Measurements from ENCODE around the gene ALX4. TPM values are rescaled to one million over a fixed set of nuclear protein-coding genes. Genes with fewer than 3 reads are reported as not detected.

The ALX4 gene
- polyA plus RNA-seq, 2 of the 4 experiments (the other 2 are of a cell fraction), result 1.00 to 5.6 TPM

DNA sequence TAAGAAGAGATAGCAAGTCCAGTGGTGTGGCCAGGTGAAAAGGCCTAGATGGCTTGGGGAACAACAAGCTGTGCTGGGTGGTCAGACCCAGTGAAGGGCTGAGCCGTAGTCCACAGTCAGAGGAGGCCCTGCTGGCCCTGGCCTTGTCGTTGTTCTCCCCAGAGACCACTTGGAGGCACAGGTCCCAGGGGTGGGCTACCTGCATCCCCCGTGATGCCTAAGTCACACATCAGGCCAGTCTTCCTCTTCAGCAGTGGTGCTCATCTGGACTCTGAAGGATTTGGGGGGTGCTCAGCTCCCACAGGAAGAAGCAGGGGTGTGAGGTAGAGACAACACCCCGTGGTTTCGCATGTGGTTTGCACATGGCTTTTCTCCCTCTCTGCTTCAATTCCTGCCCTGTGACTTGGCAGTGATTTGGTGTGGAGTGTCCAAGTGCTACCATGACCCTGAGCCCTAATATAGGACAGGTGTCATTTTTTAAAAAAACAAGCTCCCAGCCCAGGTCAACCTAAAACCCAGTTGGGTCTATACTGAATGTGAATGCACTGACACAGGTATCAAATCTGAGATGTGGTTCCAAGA lies 51.0 kb downstream of the ALX4 start:
- no peak overlapping the region for H3K4me3 ChIP-seq
- no peak overlapping the region for H3K4me2 ChIP-seq
- WGBS (ENCODE audit: missing lambda C conversion rate), result 89% methylated on average over 5 of the region's 5 CpGs
- no peak for TF ChIP-seq TP53 (CRISPR knock-in tag; IDR thresholded peaks at IDR 0.05)
- no peak for TF ChIP-seq ZSCAN20 (CRISPR knock-in tag; IDR thresholded peaks at IDR 0.05)
- TF ChIP-seq NR3C1 (IDR thresholded peaks at IDR 0.05), result no peak
- no peak for TF ChIP-seq CHD4 (IDR thresholded peaks at IDR 0.05; ENCODE audit: borderline replicate concordance)
- no peak for TF ChIP-seq RCOR1 (IDR thresholded peaks at IDR 0.05; ENCODE audit: low read depth, low read length)
- no peak for TF ChIP-seq EHMT2 (IDR thresholded peaks at IDR 0.05; ENCODE audit: low read depth)
- no peak for TF ChIP-seq REST (IDR thresholded peaks at IDR 0.05)
- no peak for TF ChIP-seq BHLHE40 (IDR thresholded peaks at IDR 0.05; ENCODE audit: low read depth, low read length)
- no peak for TF ChIP-seq USF2 (IDR thresholded peaks at IDR 0.05)
- TF ChIP-seq E2F6 (IDR thresholded peaks at IDR 0.05; ENCODE audit: borderline replicate concordance, low read depth), result no peak
- no peak for TF ChIP-seq MYC (IDR thresholded peaks at IDR 0.05; ENCODE audit: borderline replicate concordance, low read length)
- TF ChIP-seq ATOH8 (CRISPR knock-in tag; IDR thresholded peaks at IDR 0.05; ENCODE audit: low read depth), result no peak
- no peak for TF ChIP-seq RARB (CRISPR knock-in tag; IDR thresholded peaks at IDR 0.05)
- TF ChIP-seq HEYL (CRISPR knock-in tag; IDR thresholded peaks at IDR 0.05), result no peak
- no peak for TF ChIP-seq KDM5A (IDR thresholded peaks at IDR 0.05)
- TF ChIP-seq RFX5 (IDR thresholded peaks at IDR 0.05), result no peak
- TF ChIP-seq PHF8 (IDR thresholded peaks at IDR 0.05; ENCODE audit: borderline replicate concordance, low read depth), result no peak
- no peak for TF ChIP-seq NFE2L2 (conservative IDR thresholded peaks at IDR 0.05; ENCODE audit: low read length)
- H3K27ac ChIP-seq, result no peak overlapping the region
- no peak for ATAC-seq
- no peak for FAIRE-seq
- peaks cover 2% of the 10 kb centered on the region; the same call in 1 of the 3 replicates for H3K9me3 ChIP-seq
- DNase-seq (ENCODE audit: low read depth in 1 of 2, low spot score in 1 of 2), result no peak
- H3K4me1 ChIP-seq, result no peaks in the 10 kb centered on the region
- POLR2A ChIA-PET, result interaction anchor here (0.6 kb wide), 1 partner anchor 881 kb away, joined by 4 read pairs; no protein-coding TSS in a partner anchor
- CTCF ChIA-PET, result interaction anchor here (1.4 to 2.1 kb wide), 2 partner anchors 9 to 15 kb away, joined by 3 to 14 read pairs; no protein-coding TSS in a partner anchor

DNA sequence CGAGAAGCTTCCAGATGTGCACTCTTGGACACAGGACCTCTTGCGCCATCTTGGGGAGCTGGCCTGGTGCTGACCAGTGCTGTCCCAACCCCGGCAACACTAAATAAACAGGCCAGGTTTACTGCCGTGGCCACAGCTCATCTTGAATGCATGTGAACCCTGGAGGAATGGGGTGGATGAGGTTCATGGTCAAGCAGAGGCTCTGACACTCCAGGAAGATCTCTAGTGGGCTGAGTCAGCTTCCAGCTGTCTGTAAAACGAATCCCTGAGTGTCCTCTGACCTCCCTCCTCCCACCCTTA lies 51.8 kb downstream of the ALX4 start:
- no peak overlapping the region for H3K4me3 ChIP-seq
- ATAC-seq (no peak; a peak in 1 of 6 replicates), DNase-seq (ENCODE audit: low read depth in 1 of 2, low spot score in 1 of 2) (no peak), FAIRE-seq (no peak)
- 59% methylated on average over 5 of the region's 5 CpGs for WGBS (ENCODE audit: missing lambda C conversion rate)
- TF ChIP-seq HOXB13 (CRISPR knock-in tag; IDR thresholded peaks at IDR 0.05; ENCODE audit: low read depth), result no peak
- TF ChIP-seq BCL3 (IDR thresholded peaks at IDR 0.05), result no peak
- no peak for TF ChIP-seq E2F6 (IDR thresholded peaks at IDR 0.05; ENCODE audit: borderline replicate concordance, low read depth)
- TF ChIP-seq RFX5 (IDR thresholded peaks at IDR 0.05), result no peak
- TF ChIP-seq, protein P1, sequence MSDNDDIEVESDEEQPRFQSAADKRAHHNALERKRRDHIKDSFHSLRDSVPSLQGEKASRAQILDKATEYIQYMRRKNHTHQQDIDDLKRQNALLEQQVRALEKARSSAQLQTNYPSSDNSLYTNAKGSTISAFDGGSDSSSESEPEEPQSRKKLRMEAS (IDR thresholded peaks at IDR 0.05), result no peak
- no peak for TF ChIP-seq RAD21 (conservative IDR thresholded peaks at IDR 0.05 in 1 of 2, IDR thresholded peaks at IDR 0.05 in 1 of 2)
- no peak for TF ChIP-seq KDM1A (IDR thresholded peaks at IDR 0.05; ENCODE audit: low read depth)
- ChIA-PET POLR2A (interaction anchor here (0.9 kb wide), 1 partner anchor 15 kb away, joined by 4 read pairs; no protein-coding TSS in a partner anchor), CTCF (interaction anchor here (0.7 to 2.1 kb wide), 6 partner anchors 10 to 281 kb away, joined by 3 to 14 read pairs (median 4); no protein-coding TSS in a partner anchor)
- H3K9me3 ChIP-seq, result peaks cover 7% of the 10 kb centered on the region; the same call in 1 of the 3 replicates
- H3K4me2 ChIP-seq, result no peak overlapping the region
- no peak overlapping the region for H3K27ac ChIP-seq
- H3K4me1 ChIP-seq, result no peaks in the 10 kb centered on the region

Data from A549 (cell line).